NCI-H460 (cell line): Measurements from ENCODE around the gene CTR9. TPM values are rescaled to one million over a fixed set of nuclear protein-coding genes. Genes with fewer than 3 reads are reported as not detected.

Experiments used
- DNase-seq: peaks from one replicate; pipeline ENCODE4 v3.0.0-alpha.2; 2016; ENCODE audit warnings: low read depth; ENCODE audit errors: extremely low read depth
- polyA plus RNA-seq: library from polyadenylated mRNA; depleted of rRNA; stranded (reverse); fragments of >200 nt; gene quantifications from 2 replicates; pipeline ENCODE4 v1.2.3, GENCODE V29; 2014; cell fraction: nucleus; rRNA removed
- total RNA-seq: library from RNA; depleted of rRNA; stranded (reverse); fragments of >200 nt; shearing (Covaris generic); gene quantifications from 2 replicates; pipeline ENCODE4 v1.2.3, GENCODE V29; 2014; rRNA removed

The CTR9 gene
- total RNA-seq = 12.2 TPM in 2 replicates
- 4.5 and 10.0 TPM in 2 replicates for polyA plus RNA-seq

DNA sequence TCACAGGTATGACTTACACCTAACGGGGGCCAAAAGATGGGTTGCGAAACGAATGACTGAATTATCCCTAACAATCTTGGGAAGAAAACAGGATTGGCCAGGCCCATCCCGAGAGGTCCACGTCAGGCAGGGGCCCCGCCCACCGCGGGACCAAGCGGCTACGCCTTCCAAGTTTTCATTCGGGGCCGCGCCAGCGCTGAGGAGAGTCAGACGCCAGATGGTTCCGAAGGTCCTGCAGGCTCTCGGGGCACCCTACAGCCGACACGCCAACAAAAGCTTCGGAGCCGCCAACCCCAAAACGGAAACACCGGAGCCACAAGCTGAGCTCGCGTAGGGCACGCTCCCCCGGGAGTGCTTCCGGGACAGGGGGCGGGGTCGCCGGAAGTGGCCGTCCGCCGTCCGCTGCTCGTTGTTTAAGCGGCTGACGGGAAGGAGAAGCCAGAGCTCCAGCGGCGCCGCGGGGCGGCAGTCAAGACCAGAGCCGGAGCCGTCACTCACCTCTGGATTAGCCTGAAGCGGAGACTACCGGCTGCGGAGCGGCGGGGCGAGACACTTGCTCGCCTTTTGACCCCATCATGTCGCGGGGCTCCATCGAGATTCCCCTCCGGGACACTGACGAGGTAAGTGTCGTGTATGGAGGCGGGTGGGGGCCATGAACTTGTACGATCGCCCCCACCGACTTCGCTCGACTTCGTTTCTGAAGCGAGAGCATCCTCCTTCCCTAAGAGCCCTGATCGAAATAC is at the start of gene CTR9:
Gene CTR9, plus strand, starts transcription at position 409 of the 743 bp plus-strand sequence. Its CDS starts 167 bp downstream, at position 576.
- DNase-seq = peak; percentile 80

DNA sequence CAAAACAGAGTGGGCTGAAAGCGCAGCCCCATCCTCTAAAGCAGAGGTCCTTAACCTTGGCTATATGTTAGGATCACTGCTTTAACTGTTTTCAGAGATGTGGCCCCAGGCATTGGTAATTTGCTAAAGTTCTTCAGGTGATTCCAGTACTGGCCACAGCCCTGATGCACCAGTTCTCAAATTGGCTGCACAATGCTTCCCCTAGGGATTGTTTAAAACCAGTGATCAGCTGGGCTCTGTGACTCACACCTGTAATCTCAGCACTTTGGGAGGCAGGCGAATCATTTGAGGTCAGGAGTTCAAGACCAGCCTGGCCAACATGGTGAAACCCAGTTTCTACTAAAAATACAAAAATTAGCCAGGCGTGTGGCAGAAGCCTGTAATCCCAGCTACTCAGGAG is 49.1 kb upstream of the CTR9 start:
- DNase-seq = no peak

DNA sequence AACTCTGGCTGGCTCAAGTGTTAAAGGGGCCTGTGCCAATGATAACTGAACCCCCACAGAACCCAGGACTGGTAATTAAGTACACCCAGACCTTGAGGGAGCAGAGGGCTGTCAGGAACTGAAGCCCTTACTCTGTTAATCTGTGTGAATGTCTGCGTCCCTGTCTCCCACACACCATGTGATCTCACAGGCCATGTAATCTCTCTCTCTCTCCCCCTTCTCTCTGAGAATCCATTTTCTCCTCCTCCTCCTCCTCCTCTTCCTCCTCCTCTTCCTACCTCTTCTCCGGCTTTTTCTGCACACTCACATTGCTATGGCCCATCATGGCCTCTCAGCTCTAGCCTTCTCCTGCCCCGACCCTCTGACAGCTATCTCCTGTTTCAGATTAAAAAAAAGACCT is 42.9 kb upstream of the CTR9 start:
- no peak for DNase-seq

DNA sequence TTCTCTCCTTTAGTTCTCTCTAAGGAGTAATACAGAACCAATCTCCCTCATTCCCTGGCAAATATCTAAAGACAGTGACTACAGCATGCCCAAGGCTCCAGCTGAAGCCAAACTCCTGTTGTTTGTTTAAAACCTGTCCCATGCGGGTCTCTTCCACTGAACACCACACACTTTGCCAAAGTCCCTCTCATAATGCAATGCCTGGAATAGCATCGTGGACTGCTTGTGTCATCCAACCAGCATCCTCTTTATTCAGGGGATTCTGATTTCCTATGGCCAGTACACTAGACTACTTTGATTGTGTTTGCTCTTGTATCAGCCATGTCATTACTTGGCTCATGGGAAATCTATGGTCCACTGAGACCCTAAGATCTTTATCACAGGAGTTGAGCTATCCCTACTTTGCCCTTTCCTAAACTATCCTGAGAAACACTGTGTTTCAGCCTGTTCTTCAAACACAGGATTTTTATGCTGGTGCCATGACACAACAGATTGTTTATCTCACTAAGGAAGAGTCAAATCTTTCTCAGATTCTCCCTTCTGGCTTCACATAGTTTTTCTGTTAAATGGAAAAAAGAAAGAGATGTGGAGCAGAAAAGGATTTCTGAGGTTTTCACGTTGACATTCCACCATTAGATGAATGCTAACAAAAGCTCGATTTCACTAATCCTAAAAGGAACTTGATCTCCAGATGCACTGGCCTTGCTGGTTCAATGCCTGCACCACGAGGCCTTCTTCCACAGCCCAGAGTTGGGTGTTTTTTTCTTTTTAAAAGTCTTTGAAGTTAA is 41.6 kb upstream of the CTR9 start:
- no peak for DNase-seq

DNA sequence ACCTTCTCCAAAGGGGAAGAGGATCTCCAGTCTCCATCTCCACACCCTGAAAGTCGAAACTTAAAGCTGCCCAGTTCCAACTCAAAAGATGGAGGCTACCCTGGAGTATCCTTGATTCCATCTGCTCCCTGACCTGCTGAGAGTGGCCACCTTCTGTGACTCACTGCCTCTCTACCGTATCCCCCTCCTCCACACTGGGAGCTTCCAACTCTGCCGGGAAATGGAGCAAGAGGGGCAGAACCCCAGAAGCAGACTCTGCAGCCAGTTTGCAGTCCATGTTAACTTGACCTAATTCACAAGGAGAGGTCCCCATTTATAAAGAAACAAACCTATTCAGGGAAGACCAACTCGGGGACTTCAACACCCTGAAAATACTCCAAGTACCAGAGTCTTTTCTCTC is 35.5 kb upstream of the CTR9 start:
- DNase-seq = no peak

DNA sequence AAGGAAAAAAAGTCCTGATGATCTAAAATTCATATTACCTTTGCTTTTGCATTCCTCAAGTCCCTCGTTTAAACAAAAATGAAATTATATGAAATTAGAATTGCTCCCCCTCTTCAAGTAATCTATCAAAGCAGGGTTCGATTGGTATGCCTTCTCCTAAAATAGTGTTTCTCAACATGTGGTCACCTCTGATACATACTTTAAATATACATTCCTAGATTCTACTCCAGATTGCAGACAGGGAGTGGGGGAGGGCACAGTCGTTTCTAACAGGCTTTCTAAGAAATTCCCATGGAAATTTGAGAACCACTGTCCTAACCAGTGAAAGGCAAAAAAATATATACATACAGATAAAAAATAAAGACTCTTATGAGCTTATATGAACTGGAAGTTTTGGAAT is 34.9 kb upstream of the CTR9 start:
- no peak for DNase-seq

DNA sequence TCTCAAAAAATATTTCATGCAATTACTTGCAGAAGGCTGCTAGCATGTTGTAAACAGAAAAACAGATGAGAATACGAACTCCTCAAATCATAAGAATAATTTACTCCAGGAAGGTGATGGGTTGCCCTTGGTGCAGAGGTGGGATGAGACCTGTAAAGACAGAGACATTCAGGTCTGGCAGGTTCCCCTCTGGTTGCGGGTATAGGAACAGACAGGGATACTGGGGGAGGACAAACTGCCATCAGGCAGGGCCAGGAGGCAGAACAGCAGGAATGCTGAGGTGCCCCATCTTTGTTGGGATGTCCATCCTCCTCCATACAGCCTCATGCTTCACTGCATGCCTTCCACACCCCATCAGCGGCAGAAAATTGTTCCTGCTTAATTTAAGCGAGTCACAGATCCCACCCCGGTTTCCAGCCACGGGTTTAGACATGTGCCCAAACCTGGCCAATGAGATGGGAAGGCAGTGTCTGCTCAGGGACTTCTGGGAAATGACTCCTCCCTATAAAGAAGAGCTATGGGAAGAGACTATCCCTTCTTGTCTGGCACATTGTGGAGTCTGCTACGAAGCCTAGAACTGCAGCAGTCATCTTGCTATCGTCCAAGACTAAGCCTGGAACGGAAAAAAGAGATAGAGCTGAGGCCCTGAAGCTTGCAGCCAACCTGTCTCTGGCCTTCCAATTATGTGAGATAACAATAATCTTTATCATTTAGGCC is 34.3 kb upstream of the CTR9 start:
- no peak for DNase-seq

DNA sequence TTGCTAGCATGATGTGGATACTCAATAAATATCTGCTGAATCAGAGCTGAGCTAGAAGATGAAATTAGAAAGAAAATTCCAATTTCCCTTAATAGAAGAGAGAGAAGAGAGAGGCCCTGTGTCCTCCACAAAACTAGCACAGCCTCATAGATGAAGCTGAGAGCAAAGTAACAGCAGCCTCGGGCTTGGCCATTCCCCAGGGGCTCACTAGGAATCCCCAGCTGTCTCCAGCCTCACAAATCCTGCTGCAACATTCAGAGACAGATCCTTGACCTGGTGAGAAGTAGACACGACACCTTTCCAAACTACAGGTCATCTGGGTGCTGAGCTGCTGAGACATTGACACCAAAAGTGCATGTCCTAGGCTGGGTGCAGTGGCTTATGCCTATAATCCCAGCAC is 31.4 kb upstream of the CTR9 start:
- DNase-seq = no peak

DNA sequence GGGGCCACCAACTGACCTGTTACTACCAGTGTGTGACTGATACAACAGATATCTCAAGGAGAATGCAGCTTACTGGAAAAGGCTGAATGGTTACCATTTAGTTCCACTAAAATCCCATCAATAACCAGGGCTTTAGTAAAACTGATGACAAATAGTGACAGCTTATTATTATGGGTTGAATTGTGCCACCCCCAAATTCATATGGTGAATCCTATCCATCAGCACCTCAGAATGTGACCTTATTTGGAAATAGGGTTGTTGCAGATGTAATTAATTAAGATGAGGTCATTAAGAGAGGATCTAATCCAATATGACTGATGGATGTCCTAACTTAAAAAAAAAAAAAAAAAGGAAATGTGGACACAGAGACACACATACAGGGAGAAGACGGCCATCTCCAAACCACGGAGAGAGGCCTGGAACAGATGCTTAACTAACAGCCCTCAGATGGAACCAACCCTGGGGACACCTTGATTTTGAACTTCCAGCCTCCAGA is 30.1 kb upstream of the CTR9 start:
- no peak for DNase-seq

DNA sequence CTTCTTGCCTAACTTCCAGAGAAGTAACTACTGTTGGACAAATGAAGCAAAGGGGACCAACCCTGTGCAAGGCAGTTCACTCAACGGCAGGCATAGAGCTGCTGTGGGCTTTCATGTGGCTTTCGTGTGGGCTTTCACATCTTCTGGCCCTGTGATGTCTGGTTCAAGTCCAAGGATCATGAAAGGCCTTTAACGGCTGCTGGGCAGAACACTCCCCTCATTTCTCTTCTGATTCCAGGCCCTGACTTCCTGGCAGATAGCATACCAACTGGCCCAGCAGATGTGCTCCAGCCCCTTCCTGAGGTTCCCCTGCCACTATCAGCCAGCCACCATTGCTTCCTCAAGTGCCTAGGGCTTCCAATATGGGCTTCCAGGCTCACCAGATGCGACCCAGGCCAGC is 28.7 kb upstream of the CTR9 start:
- no peak for DNase-seq

DNA sequence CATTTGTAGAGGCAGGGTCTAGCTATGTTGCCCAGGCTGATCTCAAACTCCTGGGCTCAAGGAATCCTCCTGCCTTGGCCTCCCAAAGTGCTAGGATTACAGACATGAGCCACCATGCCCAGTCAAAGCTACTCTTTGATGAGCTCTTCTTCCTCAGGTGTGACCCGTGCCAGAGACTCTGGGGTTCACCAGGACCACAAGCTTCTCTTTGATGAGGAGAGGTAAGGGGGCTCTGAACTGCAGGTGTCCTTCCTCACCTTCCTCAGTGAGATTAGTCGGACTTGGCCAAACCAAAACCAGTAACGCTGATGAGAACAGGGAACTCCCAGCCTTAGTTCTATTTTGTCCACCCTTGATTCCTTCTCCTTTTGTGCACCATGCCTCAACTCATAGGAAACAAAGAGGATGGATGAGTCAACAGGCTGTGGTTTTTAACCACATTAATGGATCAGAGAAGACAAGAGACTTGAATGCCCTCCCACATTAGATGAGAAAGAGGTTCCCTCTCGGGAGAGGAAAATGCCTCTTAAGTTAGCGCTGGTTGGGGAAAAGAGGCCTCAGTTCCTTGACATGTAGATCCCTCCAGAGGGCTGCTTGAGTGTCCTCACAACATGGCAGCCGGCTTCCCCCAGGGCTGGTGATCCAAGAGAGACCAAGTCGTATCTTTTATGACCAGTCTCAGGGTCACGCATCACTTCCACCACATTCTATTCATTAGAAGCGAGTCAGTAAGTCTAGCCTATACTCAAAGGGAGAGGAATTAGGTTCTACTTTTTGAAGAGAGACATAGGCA is 25.7 kb upstream of the CTR9 start:
- DNase-seq = no peak

DNA sequence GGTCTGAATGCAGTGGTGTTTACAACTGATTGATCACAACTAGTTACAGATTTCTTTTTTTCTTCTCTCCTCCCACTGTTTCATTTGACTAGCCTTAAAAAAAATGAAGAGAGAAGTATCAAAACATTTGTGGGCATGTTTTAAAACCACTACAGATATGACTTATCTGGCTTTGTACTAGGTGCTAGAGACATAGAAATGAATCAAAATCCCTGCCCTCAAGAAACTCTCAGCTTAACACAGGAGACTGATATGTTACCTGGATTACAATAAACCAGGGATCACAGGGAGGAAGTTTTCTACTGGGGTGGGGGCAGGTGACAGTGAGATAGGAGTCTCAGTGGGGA is 25.2 kb upstream of the CTR9 start:
- no peak for DNase-seq

DNA sequence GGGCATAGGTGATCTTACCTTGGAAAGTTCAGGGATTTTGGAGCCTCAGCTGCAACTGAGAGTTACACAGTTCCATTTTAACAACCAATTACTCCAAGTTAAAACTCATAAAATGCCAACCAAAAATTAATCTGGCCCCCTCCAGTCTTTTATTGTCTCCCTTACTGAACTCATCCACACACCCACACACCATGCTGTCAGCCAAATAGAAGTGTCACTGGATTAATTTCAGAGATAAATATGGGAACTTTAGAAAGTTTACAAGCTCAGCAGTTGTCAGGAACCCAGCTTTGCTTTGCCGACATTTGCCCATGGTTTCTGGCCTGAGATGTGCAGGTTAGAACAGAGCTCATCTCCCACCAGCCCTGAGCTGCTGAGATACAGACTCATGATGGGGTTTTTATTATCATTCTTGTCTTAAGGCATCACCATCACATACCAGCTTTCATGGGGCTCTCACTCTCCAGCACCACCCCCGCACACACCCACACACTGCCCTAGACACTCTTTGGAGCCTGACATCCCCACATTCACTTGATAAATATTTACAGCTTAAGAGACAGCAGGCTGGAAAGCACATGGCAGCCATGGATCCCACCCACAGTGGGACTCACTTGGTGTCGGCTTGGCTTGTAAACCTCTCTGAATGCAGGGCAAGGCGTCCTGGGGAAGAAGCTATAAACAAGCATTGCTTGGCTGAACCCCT is 23.7 kb upstream of the CTR9 start:
- no peak for DNase-seq

DNA sequence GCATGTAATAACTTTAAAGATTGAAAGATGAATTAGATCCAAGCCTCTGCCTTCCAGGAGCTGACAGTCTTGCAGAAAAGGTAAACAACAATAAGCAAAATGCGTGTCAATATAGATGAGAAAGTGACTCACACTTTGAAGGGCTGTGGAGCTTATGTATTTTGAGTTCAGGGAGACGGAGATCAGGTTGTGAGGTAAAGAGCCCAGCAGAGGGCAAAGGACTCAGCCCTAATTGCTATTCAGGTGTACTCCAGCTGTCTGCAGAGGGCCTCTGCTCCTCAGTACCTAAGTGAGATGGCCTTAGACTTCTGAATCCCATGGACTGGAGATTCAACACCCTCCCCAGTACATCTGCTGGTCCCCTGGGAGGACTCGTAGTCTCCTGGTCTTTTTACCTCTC is 22.9 kb upstream of the CTR9 start:
- DNase-seq = no peak

DNA sequence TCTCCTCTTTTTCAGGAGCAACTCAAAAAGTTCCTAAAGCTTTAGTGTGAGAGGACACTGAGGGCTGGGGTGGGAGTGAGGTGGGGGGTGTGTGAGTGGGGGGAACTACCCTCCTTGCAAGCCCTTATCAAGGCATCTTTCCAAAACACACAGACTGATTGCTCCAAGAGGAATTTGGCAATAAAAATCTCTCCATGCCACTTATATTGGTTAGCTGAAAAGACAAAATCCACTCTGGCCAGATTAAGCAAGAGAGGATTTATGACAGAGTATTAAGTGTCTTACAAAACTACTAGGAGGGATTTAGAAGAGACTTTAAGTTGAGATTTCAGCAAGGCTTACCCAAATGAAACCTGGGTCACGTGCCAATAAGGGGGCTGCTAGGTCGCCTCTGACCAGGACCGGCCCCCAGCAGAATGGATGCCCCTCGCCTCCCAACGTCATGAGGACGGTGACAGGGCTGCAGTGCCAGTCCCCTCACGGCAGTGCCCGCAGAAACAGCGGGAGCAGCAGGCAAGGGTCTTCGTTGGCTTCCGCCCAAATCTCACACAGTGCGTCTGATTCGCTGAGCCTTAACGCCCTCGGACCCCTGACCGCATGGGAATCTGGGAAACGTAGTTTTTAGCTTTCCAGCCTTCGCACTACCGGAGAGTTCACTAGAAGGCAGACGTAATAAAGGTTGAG is 22.1 kb upstream of the CTR9 start:
- DNase-seq = no peak

DNA sequence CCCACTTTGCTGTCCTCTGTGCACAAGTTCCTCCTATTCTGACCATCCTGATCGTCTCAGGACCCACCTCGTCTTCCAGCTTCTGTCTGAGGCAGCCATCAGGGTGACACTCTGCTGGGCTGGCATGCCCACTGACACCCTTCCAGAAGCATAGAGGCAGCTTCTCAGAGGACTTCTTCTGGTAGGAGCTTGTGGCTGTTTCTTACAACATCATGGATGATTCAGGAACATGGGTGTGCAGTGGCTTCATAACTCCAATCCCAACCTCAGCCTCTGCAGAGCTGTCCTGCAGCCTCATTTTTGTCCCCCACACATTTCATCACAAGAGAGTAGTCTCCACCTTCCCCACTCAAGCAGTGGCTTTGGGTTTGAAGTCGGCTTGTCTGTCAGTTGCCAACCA is 20.9 kb upstream of the CTR9 start:
- no peak for DNase-seq

DNA sequence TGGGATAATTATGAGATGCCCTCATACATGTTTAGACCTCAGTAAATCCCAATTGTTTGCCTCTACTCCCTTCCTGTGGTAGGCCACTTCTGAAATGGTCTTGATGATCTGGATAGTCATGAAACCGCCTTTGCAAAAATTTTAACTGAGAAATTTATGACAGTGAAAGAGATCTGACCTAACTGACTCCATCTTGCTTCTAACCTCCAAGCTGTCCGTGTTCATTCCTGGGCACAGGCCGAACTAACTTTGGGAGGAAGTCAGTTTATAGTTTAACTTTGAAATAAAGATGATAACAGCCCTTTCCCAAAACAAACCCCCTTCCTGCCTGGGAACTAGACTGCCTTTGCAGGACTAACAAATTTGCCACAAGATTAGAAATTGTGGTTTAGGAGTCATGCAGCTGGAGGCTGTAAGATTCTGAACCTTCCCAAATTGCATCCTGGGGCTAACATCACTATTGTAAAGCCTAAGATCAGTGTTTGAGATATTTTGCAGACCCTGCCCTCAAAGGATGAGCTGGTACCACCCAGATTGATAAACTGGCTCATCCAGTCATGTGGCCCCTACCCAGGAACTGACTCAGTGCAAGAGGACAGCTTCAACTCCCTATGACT is 19.9 kb upstream of the CTR9 start:
- DNase-seq = no peak

DNA sequence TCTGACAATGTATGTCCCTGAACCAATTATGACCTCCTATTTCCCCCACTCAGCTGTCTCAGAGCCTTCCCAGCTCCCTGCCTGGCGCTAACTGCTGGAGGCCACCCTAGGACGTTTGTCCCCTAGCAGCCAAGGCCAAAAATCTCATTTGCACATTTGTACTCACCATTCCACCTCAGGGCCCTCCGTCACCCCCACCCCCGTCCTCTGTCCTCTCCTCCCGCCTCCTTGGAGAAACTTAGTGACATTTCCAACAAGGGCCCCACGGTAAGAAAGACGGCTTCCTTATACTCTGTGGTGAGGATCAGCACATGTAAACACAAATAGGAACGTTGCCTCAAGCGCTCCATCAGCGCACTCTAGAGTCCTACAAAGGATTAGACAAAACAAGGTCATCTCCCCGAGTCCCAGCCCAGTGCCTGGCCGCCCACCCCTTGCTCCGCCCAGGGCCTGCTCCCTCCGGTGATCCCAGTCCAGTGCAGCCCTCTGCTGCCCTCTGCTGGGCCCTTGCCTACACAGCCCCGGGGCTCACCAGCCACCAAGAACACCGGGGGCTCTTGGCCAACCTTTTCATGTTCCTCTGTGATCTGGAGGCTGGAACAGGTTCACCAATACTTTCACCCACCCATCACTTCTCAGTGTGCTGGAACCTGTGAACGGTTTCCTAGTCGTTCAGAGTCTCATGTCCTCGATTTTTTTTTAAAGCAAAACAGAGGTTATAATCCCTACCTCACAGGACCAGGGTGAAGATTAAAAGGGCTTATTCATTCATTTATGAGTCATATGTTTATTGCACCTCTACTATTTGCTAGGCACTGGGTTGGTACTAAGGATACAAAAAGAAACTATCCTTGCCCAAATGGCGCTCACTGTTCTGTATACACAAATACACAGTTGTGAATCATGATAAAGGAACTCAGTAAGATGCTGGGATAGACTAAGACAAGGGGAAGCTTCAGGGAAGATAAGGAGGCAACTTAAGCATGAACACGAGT is 15.3 kb upstream of the CTR9 start:
- peak; percentile 87 for DNase-seq
